WTC11 (cell line): ENCODE data around the gene DNAJC16. TPM values are rescaled to one million over a fixed set of nuclear protein-coding genes. Genes with fewer than 3 reads are reported as not detected.

Source experiments
- ATAC-seq: fragments of 200-7000 bp; cut with Tn5 transposase; 2 replicates; pipeline ENCODE4 v1.10.0; 2021; ENCODE audit warnings: mild to moderate bottlenecking, moderate library complexity
- CTCF ChIA-PET: fragments of 300-600 bp; sonication (Branson Sonifier 250); formaldehyde crosslinking; loops from one replicate; lab custom pipeline; 2021; ENCODE audit warnings: antibody characterized with exemption; lab: Charles Lee
- POLR2A ChIA-PET: fragments of 350-600 bp; sonication (Branson Sonifier 250); formaldehyde crosslinking; loops from one replicate; lab custom pipeline; 2021; ENCODE audit warnings: antibody characterized with exemption; lab: Charles Lee
- DNase-seq: peaks from one replicate; pipeline ENCODE4 v3.0.0; 2021; ENCODE audit warnings: low spot score
- H3K27ac Mint-ChIP-seq: 2 replicates; pipeline ENCODE4 v1.8.0; 2021; ENCODE audit warnings: mixed read lengths
- H3K27me3 Mint-ChIP-seq: 2 replicates; pipeline ENCODE4 v1.8.0; 2021; ENCODE audit warnings: low read depth, mild to moderate bottlenecking, moderate library complexity, mixed read lengths
- H3K36me3 Mint-ChIP-seq: 2 replicates; pipeline ENCODE4 v1.8.0; 2021; ENCODE audit warnings: mixed read lengths
- H3K4me1 Mint-ChIP-seq: 2 replicates; pipeline ENCODE4 v1.8.0; 2022; ENCODE audit warnings: mixed read lengths
- H3K4me3 Mint-ChIP-seq: 2 replicates; pipeline ENCODE4 v1.8.0; 2021; ENCODE audit warnings: mild to moderate bottlenecking, moderate library complexity, mixed read lengths
- H3K9me3 Mint-ChIP-seq: 2 replicates; pipeline ENCODE4 v1.8.0; 2021; ENCODE audit warnings: mixed read lengths
- ELF4 ChIP-seq: sonication (generic); formaldehyde crosslinking; IDR thresholded peaks from 2 replicates; pipeline ENCODE4 v1.8.1; 2022; ENCODE audit warnings: low read depth, mild to moderate bottlenecking, moderate library complexity, missing genetic modification reagents
- GABPB1 ChIP-seq: sonication (generic); formaldehyde crosslinking; IDR thresholded peaks from 2 replicates; pipeline ENCODE4 v1.8.1; 2023; ENCODE audit warnings: mild to moderate bottlenecking, missing genetic modification reagents
- HMGA2 ChIP-seq: fragments of 250-450 bp; sonication (Bioruptor Pico); IDR thresholded peaks from 2 replicates; pipeline ENCODE4 v1.4.0; 2021; ENCODE audit warnings: mild to moderate bottlenecking, moderate library complexity
- JUN ChIP-seq: sonication (generic); formaldehyde crosslinking; IDR thresholded peaks from 2 replicates; pipeline ENCODE4 v1.8.0; 2023; ENCODE audit warnings: mild to moderate bottlenecking, missing genetic modification reagents
- KAT7 ChIP-seq: sonication (generic); formaldehyde crosslinking; IDR thresholded peaks from 2 replicates; pipeline ENCODE4 v1.8.1; 2023; ENCODE audit warnings: missing genetic modification reagents, mild to moderate bottlenecking, borderline replicate concordance
- NFE2L1 ChIP-seq: sonication (generic); formaldehyde crosslinking; IDR thresholded peaks from 2 replicates; pipeline ENCODE4 v1.8.1; 2023; ENCODE audit warnings: missing genetic modification reagents
- PRRX2 ChIP-seq: fragments of 250-450 bp; sonication (Bioruptor Pico); IDR thresholded peaks from 2 replicates; pipeline ENCODE4 v1.8.0; 2021; ENCODE audit warnings: mild to moderate bottlenecking
- SMAD4 ChIP-seq: sonication (generic); formaldehyde crosslinking; IDR thresholded peaks from 2 replicates; pipeline ENCODE4 v1.8.0; 2022; ENCODE audit warnings: mild to moderate bottlenecking, missing genetic modification reagents
- TEAD4 ChIP-seq: sonication (generic); formaldehyde crosslinking; IDR thresholded peaks from 2 replicates; pipeline ENCODE4 v1.8.0; 2022; ENCODE audit warnings: mild to moderate bottlenecking, missing genetic modification reagents
- total RNA-seq: library from RNA; stranded (reverse); gene quantifications from 3 replicates; pipeline ENCODE4 v1.2.3, GENCODE V29; 2021
- TF ChIP-seq, protein P1 (sequence below): sonication (generic); formaldehyde crosslinking; IDR thresholded peaks from 2 replicates; pipeline ENCODE4 v1.8.1; 2023; ENCODE audit warnings: mild to moderate bottlenecking, missing genetic modification reagents
- TF ChIP-seq, protein P2 (sequence below): sonication (generic); formaldehyde crosslinking; IDR thresholded peaks from 2 replicates; pipeline ENCODE4 v1.8.1; 2023; ENCODE audit warnings: mild to moderate bottlenecking, missing genetic modification reagents, moderate library complexity
- TF ChIP-seq, protein P3 (sequence below): sonication (generic); formaldehyde crosslinking; IDR thresholded peaks from 2 replicates; pipeline ENCODE4 v1.8.0; 2022; ENCODE audit warnings: mild to moderate bottlenecking, missing genetic modification reagents
- TF ChIP-seq, protein P4 (sequence below): fragments of 250-450 bp; sonication (Bioruptor Pico); IDR thresholded peaks from 2 replicates; pipeline ENCODE4 v1.9.0; 2021; ENCODE audit warnings: mild to moderate bottlenecking
- TF ChIP-seq, protein P5 (sequence below): fragments of 250-450 bp; sonication (Bioruptor Pico); conservative IDR thresholded peaks from 2 replicates; pipeline ENCODE4 v1.9.0; 2021; ENCODE audit warnings: mild to moderate bottlenecking
- TF ChIP-seq, protein P6 (sequence below): sonication (generic); formaldehyde crosslinking; IDR thresholded peaks from 2 replicates; pipeline ENCODE4 v1.8.1; 2022; ENCODE audit warnings: low read depth, mild to moderate bottlenecking, moderate library complexity, missing genetic modification reagents, borderline replicate concordance
- TF ChIP-seq, protein P7 (sequence below): sonication (generic); formaldehyde crosslinking; IDR thresholded peaks from 2 replicates; pipeline ENCODE4 v1.8.0; 2023; ENCODE audit warnings: missing genetic modification reagents, mild to moderate bottlenecking, borderline replicate concordance

DNAJC16 gene
- total RNA-seq, 1 experiment from 2014 or later = 16.4 TPM

DNA sequence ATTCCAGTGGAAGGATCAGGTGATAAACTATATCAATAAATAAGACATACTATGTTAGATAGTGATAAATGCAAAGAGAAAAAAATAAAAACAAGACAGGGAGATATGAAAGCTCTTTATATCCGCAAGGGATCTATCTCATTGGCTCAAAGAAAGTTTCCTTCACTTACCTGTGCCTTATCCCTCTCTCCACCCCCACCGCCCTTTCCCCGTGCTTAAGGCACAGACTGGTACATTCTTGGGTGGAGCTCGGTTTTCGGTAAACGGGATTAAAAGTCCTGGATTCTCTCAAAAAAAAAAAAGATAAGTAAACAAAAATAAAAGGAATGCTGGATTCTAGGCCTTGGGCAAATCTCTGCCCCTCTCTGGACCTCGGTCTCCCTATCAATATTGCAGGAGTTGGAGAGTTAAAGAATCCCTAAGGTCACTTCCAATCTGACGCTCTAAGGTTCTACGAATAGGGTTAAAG, 593 bp upstream of the DNAJC16 start:
- no peak for ATAC-seq
- H3K4me3 Mint-ChIP-seq = peak overlapping the region; percentile 94
- TF ChIP-seq TEAD4 (CRISPR knock-in tag) = no peak
- no peak for TF ChIP-seq KAT7 (CRISPR knock-in tag)
- POLR2A ChIA-PET = interaction anchor here (1.3 kb wide), 1 partner anchor 63 kb away, joined by 5 read pairs; no protein-coding TSS in a partner anchor
- no peaks in the 10 kb centered on the region for H3K27me3 Mint-ChIP-seq
- no peaks in the 10 kb centered on the region for H3K36me3 Mint-ChIP-seq
- DNase-seq = no peak
- peaks cover 39% of the 10 kb centered on the region for H3K4me1 Mint-ChIP-seq
- no peaks in the 10 kb centered on the region for H3K9me3 Mint-ChIP-seq
- H3K27ac Mint-ChIP-seq = peak overlapping the region; percentile 98
- CTCF ChIA-PET = interaction anchor here (1.3 kb wide), 1 partner anchor 12 kb away, joined by 3 read pairs; no protein-coding TSS in a partner anchor

DNA sequence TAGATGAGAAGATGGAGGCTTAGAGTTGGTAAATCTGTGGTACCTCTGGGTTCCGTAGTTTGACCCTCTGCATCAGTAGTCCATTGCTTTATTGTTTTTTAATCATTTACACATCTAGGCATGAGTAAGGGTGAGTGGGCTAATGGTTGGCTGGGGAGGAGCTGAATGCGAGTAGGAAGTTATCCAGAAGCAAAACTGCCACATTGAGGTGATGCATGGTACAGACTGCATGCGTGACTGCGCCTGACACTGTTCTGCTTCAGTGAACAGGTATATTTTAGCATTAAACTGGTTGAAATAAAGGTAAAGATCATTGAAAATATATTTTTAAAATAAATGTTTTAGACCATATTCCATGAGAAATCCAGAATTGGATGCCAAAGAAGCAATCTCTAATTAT, 4.4 kb downstream of the DNAJC16 start:
- no peak overlapping the region for H3K4me3 Mint-ChIP-seq
- CTCF ChIA-PET = no interaction called here

More for the DNA sequence above, 4.4 kb downstream of the DNAJC16 start:
- TF ChIP-seq NFE2L1 (CRISPR knock-in tag) = no peak
- TF ChIP-seq, protein P1, sequence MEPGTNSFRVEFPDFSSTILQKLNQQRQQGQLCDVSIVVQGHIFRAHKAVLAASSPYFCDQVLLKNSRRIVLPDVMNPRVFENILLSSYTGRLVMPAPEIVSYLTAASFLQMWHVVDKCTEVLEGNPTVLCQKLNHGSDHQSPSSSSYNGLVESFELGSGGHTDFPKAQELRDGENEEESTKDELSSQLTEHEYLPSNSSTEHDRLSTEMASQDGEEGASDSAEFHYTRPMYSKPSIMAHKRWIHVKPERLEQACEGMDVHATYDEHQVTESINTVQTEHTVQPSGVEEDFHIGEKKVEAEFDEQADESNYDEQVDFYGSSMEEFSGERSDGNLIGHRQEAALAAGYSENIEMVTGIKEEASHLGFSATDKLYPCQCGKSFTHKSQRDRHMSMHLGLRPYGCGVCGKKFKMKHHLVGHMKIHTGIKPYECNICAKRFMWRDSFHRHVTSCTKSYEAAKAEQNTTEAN (CRISPR knock-in tag) = no peak
- TF ChIP-seq PRRX2 = no peak
- TF ChIP-seq, protein P2, sequence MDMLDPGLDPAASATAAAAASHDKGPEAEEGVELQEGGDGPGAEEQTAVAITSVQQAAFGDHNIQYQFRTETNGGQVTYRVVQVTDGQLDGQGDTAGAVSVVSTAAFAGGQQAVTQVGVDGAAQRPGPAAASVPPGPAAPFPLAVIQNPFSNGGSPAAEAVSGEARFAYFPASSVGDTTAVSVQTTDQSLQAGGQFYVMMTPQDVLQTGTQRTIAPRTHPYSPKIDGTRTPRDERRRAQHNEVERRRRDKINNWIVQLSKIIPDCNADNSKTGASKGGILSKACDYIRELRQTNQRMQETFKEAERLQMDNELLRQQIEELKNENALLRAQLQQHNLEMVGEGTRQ (CRISPR knock-in tag) = no peak
- TF ChIP-seq JUN (CRISPR knock-in tag) = no peak
- TF ChIP-seq, protein P3, sequence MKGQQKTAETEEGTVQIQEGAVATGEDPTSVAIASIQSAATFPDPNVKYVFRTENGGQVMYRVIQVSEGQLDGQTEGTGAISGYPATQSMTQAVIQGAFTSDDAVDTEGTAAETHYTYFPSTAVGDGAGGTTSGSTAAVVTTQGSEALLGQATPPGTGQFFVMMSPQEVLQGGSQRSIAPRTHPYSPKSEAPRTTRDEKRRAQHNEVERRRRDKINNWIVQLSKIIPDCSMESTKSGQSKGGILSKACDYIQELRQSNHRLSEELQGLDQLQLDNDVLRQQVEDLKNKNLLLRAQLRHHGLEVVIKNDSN = no peak
- TF ChIP-seq, protein P4, sequence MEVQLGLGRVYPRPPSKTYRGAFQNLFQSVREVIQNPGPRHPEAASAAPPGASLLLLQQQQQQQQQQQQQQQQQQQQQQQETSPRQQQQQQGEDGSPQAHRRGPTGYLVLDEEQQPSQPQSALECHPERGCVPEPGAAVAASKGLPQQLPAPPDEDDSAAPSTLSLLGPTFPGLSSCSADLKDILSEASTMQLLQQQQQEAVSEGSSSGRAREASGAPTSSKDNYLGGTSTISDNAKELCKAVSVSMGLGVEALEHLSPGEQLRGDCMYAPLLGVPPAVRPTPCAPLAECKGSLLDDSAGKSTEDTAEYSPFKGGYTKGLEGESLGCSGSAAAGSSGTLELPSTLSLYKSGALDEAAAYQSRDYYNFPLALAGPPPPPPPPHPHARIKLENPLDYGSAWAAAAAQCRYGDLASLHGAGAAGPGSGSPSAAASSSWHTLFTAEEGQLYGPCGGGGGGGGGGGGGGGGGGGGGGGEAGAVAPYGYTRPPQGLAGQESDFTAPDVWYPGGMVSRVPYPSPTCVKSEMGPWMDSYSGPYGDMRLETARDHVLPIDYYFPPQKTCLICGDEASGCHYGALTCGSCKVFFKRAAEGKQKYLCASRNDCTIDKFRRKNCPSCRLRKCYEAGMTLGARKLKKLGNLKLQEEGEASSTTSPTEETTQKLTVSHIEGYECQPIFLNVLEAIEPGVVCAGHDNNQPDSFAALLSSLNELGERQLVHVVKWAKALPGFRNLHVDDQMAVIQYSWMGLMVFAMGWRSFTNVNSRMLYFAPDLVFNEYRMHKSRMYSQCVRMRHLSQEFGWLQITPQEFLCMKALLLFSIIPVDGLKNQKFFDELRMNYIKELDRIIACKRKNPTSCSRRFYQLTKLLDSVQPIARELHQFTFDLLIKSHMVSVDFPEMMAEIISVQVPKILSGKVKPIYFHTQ (CRISPR knock-in tag) = no peak
- TF ChIP-seq ELF4 (CRISPR knock-in tag) = no peak
- TF ChIP-seq SMAD4 (CRISPR knock-in tag) = no peak
- TF ChIP-seq HMGA2 = no peak
- TF ChIP-seq, protein P5, sequence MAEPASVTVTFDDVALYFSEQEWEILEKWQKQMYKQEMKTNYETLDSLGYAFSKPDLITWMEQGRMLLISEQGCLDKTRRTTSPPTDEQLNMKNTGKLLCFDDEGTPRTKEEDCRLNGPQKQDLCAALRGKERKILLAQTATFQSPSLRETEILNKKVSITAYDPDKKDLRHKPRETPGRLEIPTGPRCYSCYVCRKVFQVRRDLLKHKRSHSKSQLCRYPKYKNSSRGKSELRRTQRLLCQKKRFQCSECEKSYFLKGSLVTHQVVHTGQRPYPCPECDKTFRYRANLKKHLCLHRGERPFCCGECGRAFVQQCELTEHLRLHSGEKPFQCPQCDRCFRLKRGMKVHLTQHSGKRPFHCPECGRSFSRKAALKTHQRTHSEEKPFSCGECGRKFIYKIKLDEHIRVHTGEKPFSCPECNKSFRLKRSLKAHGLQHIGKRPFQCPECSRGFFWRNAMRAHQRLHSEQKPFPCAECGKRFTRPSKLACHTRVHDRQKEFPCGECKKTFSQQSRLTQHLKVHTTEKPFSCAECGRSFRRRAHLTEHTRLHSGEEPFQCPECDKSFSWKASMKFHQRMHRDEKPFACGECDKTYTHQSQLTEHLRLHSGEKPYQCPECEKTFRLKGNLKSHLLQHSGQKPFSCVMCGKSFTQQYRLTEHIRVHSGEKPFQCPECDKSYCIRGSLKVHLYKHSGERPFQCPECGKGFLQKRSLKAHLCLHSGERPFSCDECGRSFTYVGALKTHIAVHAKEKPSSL = no peak
- TF ChIP-seq, protein P6, sequence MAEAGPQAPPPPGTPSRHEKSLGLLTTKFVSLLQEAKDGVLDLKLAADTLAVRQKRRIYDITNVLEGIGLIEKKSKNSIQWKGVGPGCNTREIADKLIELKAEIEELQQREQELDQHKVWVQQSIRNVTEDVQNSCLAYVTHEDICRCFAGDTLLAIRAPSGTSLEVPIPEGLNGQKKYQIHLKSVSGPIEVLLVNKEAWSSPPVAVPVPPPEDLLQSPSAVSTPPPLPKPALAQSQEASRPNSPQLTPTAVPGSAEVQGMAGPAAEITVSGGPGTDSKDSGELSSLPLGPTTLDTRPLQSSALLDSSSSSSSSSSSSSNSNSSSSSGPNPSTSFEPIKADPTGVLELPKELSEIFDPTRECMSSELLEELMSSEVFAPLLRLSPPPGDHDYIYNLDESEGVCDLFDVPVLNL (CRISPR knock-in tag) = no peak
- TF ChIP-seq, protein P7, sequence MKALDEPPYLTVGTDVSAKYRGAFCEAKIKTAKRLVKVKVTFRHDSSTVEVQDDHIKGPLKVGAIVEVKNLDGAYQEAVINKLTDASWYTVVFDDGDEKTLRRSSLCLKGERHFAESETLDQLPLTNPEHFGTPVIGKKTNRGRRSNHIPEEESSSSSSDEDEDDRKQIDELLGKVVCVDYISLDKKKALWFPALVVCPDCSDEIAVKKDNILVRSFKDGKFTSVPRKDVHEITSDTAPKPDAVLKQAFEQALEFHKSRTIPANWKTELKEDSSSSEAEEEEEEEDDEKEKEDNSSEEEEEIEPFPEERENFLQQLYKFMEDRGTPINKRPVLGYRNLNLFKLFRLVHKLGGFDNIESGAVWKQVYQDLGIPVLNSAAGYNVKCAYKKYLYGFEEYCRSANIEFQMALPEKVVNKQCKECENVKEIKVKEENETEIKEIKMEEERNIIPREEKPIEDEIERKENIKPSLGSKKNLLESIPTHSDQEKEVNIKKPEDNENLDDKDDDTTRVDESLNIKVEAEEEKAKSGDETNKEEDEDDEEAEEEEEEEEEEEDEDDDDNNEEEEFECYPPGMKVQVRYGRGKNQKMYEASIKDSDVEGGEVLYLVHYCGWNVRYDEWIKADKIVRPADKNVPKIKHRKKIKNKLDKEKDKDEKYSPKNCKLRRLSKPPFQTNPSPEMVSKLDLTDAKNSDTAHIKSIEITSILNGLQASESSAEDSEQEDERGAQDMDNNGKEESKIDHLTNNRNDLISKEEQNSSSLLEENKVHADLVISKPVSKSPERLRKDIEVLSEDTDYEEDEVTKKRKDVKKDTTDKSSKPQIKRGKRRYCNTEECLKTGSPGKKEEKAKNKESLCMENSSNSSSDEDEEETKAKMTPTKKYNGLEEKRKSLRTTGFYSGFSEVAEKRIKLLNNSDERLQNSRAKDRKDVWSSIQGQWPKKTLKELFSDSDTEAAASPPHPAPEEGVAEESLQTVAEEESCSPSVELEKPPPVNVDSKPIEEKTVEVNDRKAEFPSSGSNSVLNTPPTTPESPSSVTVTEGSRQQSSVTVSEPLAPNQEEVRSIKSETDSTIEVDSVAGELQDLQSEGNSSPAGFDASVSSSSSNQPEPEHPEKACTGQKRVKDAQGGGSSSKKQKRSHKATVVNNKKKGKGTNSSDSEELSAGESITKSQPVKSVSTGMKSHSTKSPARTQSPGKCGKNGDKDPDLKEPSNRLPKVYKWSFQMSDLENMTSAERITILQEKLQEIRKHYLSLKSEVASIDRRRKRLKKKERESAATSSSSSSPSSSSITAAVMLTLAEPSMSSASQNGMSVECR (CRISPR knock-in tag) = no peak
- no peak for TF ChIP-seq GABPB1
- Mint-ChIP-seq H3K9me3 (no peaks in the 10 kb centered on the region), H3K4me1 (peaks cover 12% of the 10 kb centered on the region), H3K27me3 (no peaks in the 10 kb centered on the region), H3K36me3 (0 out of 2 replicates have a peak, but pooled peaks cover 4% of the 10 kb centered on the region), H3K27ac (no peak overlapping the region)
- POLR2A ChIA-PET = interaction anchor here (0.8 kb wide), 1 partner anchor 73 kb away, joined by 3 read pairs; no protein-coding TSS in a partner anchor
- DNase-seq (no peak), ATAC-seq (no peak)
